Smooth muscle cell (in vitro differentiated cells): ENCODE results near the gene COL27A1. TPM values are rescaled to one million over a fixed set of nuclear protein-coding genes. Genes with fewer than 3 reads are reported as not detected.

ENCODE experiments used
- DNase-seq: peaks from one replicate; lab custom pipeline; 2025; ENCODE audit not compliant: unreplicated experiment; lab: John Stamatoyannopoulos, UW
- H2AFZ ChIP-seq: fragments of 200-600 bp; sonication (generic); 2 replicates; pipeline ENCODE4 v1.6.0; 2016; ENCODE audit warnings: antibody characterized with exemption, low read depth, mild to moderate bottlenecking
- H3F3A ChIP-seq: fragments of 200-600 bp; sonication (generic); 2 replicates; pipeline ENCODE4 v1.6.0; 2017; ENCODE audit warnings: antibody characterized with exemption, low read depth
- H3K27ac ChIP-seq: fragments of 200-600 bp; sonication (generic); 2 replicates; pipeline ENCODE4 v1.5.1; 2016; ENCODE audit warnings: low read depth, mild to moderate bottlenecking
- H3K27me3 ChIP-seq: fragments of 200-600 bp; sonication (generic); 2 replicates; pipeline ENCODE4 v1.6.1; 2016; ENCODE audit warnings: low read depth, mild to moderate bottlenecking
- H3K36me3 ChIP-seq: fragments of 200-600 bp; sonication (generic); 2 replicates; pipeline ENCODE4 v1.5.1; 2016; ENCODE audit warnings: low read depth
- H3K4me1 ChIP-seq: fragments of 200-600 bp; sonication (generic); 2 replicates; pipeline ENCODE4 v1.5.1; 2016; ENCODE audit warnings: low read depth
- H3K4me2 ChIP-seq: fragments of 200-600 bp; sonication (generic); 2 replicates; pipeline ENCODE4 v1.6.0; 2016; ENCODE audit warnings: mild to moderate bottlenecking
- H3K4me3 ChIP-seq: fragments of 200-600 bp; sonication (generic); 2 replicates; pipeline ENCODE4 v1.5.1; 2016; ENCODE audit warnings: mild to moderate bottlenecking
- H3K79me2 ChIP-seq: fragments of 200-600 bp; sonication (generic); 2 replicates; pipeline ENCODE4 v1.6.0; 2016; ENCODE audit warnings: low read depth, mild to moderate bottlenecking
- H3K9ac ChIP-seq: fragments of 200-600 bp; sonication (generic); 2 replicates; pipeline ENCODE4 v1.6.0; 2016; ENCODE audit warnings: low read depth
- H3K9me3 ChIP-seq: fragments of 200-600 bp; sonication (generic); replicated peaks from 2 replicates; pipeline ENCODE4 v1.5.1; 2016; ENCODE audit warnings: low read depth
- H4K20me1 ChIP-seq: fragments of 200-600 bp; sonication (generic); 2 replicates; pipeline ENCODE4 v1.6.0; 2016; ENCODE audit warnings: low read depth
- CTCF ChIP-seq: fragments of 200-600 bp; sonication (generic); IDR thresholded peaks from 2 replicates; pipeline ENCODE4 v1.5.1; 2017; ENCODE audit warnings: borderline replicate concordance, mild to moderate bottlenecking, antibody characterized with exemption; ENCODE audit not compliant: insufficient read depth, poor library complexity, severe bottlenecking
- WGBS: methylation state at CpG from one replicate; pipeline ENCODE4 v1.1.7; 2016; ENCODE audit warnings: low lambda C conversion rate; 5-methylcytosine and 5-hydroxymethylcytosine counted together
- polyA plus RNA-seq: library from polyadenylated mRNA; unstranded; fragments of >200 nt; fragmentation: Nextera tagmentation; extraction: Ambion mirVana; gene quantifications from 2 replicates; pipeline ENCODE4 v1.2.1, GENCODE V29; 2016
- total RNA-seq: library from RNA; depleted of rRNA; stranded (reverse); fragments of >200 nt; gene quantifications from 2 replicates; pipeline ENCODE4 v1.2.3, GENCODE V29; 2014

The COL27A1 gene
- total and polyA plus RNA-seq, 2 experiments from 2014 or later: 18.1 to 19.9 TPM

GRCh38 chr9:114304416-114305188 lies 149.3 kb downstream of the COL27A1 start:
- DNase-seq: no peak
- Histone ChIP-seq H2AFZ (no peak overlapping the region), H3K4me2 (no peak overlapping the region), H3K4me3 (no peak overlapping the region), H3K36me3 (no peaks in the 10 kb centered on the region), H4K20me1 (no peaks in the 10 kb centered on the region), H3K27ac (no peak overlapping the region), H3F3A (no peaks in the 10 kb centered on the region), H3K4me1 (no peaks in the 10 kb centered on the region), H3K27me3 (no peaks in the 10 kb centered on the region), H3K9me3 (no peaks in the 10 kb centered on the region), H3K79me2 (no peaks in the 10 kb centered on the region), H3K9ac (no peak overlapping the region)
- TF ChIP-seq CTCF: no peak
- WGBS: 94% methylated on average over 10 of the region's 10 CpGs

GRCh38 chr9:114307899-114308267 lies 152.5 kb downstream of the COL27A1 start:
- H3K27me3 ChIP-seq: no peaks in the 10 kb centered on the region
- no peak for TF ChIP-seq CTCF
- H3K4me2 ChIP-seq: no peak overlapping the region
- H3K4me3 ChIP-seq: no peak overlapping the region
- WGBS: 77% methylated on average over 6 of the region's 6 CpGs
- no peak overlapping the region for H3K27ac ChIP-seq
- H3K9ac ChIP-seq: no peak overlapping the region
- H3K4me1 ChIP-seq: no peaks in the 10 kb centered on the region
- no peaks in the 10 kb centered on the region for H3K9me3 ChIP-seq
- no peak for DNase-seq
- no peak overlapping the region for H2AFZ ChIP-seq
- H3K79me2 ChIP-seq: no peaks in the 10 kb centered on the region
- no peaks in the 10 kb centered on the region for H3K36me3 ChIP-seq
- H4K20me1 ChIP-seq: no peaks in the 10 kb centered on the region
- no peaks in the 10 kb centered on the region for H3F3A ChIP-seq

GRCh38 chr9:114308361-114308950 lies 153.1 kb downstream of the COL27A1 start:
- no peak overlapping the region for H3K4me2 ChIP-seq
- no peaks in the 10 kb centered on the region for H3K79me2 ChIP-seq
- 97% methylated on average over 13 of the region's 13 CpGs for WGBS
- no peak overlapping the region for H3K27ac ChIP-seq
- no peak for TF ChIP-seq CTCF
- H3K9me3 ChIP-seq: no peaks in the 10 kb centered on the region
- H4K20me1 ChIP-seq: no peaks in the 10 kb centered on the region
- no peaks in the 10 kb centered on the region for H3F3A ChIP-seq
- no peaks in the 10 kb centered on the region for H3K4me1 ChIP-seq
- H2AFZ ChIP-seq: no peak overlapping the region
- no peak overlapping the region for H3K9ac ChIP-seq
- DNase-seq: no peak
- H3K27me3 ChIP-seq: no peaks in the 10 kb centered on the region
- H3K36me3 ChIP-seq: no peaks in the 10 kb centered on the region
- H3K4me3 ChIP-seq: no peak overlapping the region
